NB4 (cell line): Measurements from ENCODE around the gene HBB.

Source experiments
- DNase-seq: peaks from one replicate; pipeline ENCODE4 v3.0.0; 2010; ENCODE audit warnings: low read depth
- H3K4me3 ChIP-seq: one replicate; pipeline ENCODE4 v1.5.1; 2011; ENCODE audit warnings: mild to moderate bottlenecking, low read depth, low read length, moderate library complexity
- MYC ChIP-seq: IDR thresholded peaks from 2 replicates; pipeline ENCODE4 v1.6.1; 2011; ENCODE audit warnings: low read depth, low read length
- POLR2A ChIP-seq: IDR thresholded peaks from 2 replicates; pipeline ENCODE4 v1.6.1; 2011; ENCODE audit warnings: mild to moderate bottlenecking; ENCODE audit not compliant: insufficient read length; ENCODE audit errors: extremely low read depth
- TF ChIP-seq, protein P1 (sequence below): IDR thresholded peaks from 2 replicates; pipeline ENCODE4 v1.6.1; 2011; ENCODE audit warnings: low read depth, low read length
- TF ChIP-seq, protein P2 (sequence below): IDR thresholded peaks from one replicate; pipeline ENCODE4 v1.5.1; 2012; ENCODE audit warnings: low read depth, low read length

Gene HBB

DNA sequence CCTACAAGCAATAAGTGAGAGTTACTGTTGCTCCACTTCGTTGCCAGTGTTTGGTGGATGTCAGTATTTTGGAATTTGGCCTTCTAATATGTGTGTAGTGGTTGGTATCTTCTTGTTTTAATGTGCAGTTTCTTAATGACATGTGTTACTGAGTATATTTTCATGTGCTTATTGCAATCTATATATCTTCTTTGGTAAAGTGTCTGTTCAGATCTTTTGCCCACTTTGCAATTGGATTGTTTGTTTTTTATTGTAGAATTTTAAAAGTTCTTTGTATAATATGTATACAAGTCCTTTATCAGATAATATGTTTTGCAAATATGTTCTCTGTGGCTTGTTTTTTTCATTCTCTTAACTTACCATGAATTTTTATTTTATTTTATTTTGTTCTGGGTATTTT lies 34.1 kb downstream of the HBB start:
- no peak for DNase-seq
- TF ChIP-seq MYC (no peak), POLR2A (no peak)
- TF ChIP-seq, protein P1, sequence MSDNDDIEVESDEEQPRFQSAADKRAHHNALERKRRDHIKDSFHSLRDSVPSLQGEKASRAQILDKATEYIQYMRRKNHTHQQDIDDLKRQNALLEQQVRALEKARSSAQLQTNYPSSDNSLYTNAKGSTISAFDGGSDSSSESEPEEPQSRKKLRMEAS = no peak
- TF ChIP-seq, protein P2, sequence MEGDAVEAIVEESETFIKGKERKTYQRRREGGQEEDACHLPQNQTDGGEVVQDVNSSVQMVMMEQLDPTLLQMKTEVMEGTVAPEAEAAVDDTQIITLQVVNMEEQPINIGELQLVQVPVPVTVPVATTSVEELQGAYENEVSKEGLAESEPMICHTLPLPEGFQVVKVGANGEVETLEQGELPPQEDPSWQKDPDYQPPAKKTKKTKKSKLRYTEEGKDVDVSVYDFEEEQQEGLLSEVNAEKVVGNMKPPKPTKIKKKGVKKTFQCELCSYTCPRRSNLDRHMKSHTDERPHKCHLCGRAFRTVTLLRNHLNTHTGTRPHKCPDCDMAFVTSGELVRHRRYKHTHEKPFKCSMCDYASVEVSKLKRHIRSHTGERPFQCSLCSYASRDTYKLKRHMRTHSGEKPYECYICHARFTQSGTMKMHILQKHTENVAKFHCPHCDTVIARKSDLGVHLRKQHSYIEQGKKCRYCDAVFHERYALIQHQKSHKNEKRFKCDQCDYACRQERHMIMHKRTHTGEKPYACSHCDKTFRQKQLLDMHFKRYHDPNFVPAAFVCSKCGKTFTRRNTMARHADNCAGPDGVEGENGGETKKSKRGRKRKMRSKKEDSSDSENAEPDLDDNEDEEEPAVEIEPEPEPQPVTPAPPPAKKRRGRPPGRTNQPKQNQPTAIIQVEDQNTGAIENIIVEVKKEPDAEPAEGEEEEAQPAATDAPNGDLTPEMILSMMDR = no peak
- no peak overlapping the region for H3K4me3 ChIP-seq

DNA sequence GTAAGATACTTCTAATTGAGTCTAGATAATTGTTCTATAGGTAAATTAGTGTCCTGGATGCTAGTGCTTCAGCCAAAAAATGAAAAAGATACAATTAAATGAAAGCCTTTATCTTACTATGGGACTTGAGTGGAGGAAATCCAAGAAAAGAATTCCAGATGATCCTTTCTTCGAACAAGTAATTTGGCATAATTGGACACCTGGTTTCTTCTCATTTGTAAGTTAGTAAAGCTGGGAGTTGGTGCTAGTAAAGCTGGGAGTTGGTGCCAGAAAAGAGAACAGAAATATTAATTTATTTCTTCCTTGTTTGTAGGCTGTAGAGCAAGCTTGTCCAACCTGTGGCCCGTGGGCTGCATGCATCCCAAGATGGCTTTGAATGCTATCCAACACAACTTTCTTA lies 38.7 kb downstream of the HBB start:
- no peak for DNase-seq
- no peak overlapping the region for H3K4me3 ChIP-seq
- TF ChIP-seq POLR2A (no peak), MYC (no peak)
- TF ChIP-seq, protein P1 = no peak
- TF ChIP-seq, protein P2 = no peak

DNA sequence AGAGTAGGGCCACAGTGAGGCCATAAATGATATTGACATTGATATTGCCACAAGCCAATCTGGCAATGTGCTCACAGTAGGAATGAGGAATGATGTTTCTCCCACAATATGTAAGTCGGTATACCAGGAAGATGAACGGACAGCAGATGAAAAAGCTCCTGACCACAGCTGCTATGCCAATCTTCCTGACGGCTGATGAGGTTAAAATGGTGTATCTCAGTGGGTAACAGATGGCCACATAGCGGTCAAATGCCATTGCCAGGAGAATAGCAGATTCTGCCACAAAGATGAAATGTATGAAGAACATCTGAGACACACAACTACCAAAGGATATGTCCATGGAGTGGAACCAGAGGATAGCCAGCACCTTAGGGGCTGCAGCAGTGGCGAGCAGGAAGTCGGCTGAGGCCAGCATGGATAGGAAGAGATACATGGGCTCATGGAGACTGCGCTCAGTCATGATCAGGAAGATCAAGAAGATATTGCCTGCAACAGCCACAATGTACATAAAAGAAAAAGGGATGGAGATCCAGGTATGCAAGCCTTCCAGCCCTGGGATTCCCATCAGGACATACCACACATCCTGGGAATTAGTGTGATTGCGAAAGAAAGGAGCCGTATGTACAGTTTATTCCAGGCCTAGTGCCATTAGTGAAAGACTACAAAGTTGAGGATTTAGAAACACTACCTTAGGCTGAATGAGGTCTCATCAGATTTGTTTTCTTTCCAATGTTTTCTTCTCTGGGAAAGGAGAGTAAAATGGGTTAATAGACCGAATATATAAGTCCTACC lies 48.6 kb downstream of the HBB start:
- no peak overlapping the region for H3K4me3 ChIP-seq
- TF ChIP-seq, protein P2 = no peak
- TF ChIP-seq, protein P1 = no peak
- TF ChIP-seq MYC (no peak), POLR2A (no peak)
- no peak for DNase-seq
